HCT116 (cell line): ENCODE data around the gene GASK1A. TPM values are rescaled to one million over a fixed set of nuclear protein-coding genes. Genes with fewer than 3 reads are reported as not detected.

Experiments
- ATAC-seq: fragments of 200-7000 bp; cut with Tn5 transposase; 2 replicates; pipeline ENCODE4 v1.9.1; 2020; ENCODE audit warnings: mild to moderate bottlenecking, moderate library complexity
- BruUV-seq: library from RNA; stranded (reverse); fragments of 400-500 nt; replicated peaks from 2 replicates; lab custom pipeline; 2021; lab: Mats Ljungman, UMichigan
- CTCF ChIA-PET: fragments of 300-600 bp; sonication (Branson Sonifier 250); formaldehyde crosslinking; loops from one replicate; lab custom pipeline; 2021; ENCODE audit warnings: antibody characterized with exemption; lab: Charles Lee
- POLR2A ChIA-PET: fragments of 300-600, 350-600 bp; sonication (Branson Sonifier 250); formaldehyde crosslinking; loops from one replicate; lab custom pipeline; 2021; ENCODE audit warnings: antibody characterized with exemption; lab: Charles Lee
- RAD21 ChIA-PET, 2 experiments: fragments of 300-600 bp; sonication (Branson Sonifier 250); formaldehyde crosslinking; loops; one replicate each; lab custom pipeline; 2023; ENCODE audit warnings: low total read pairs in 2 of 2; ENCODE audit not compliant: uncharacterized antibody in 2 of 2, unreplicated experiment in 2 of 2, low non-redundant PET in 1 of 2; lab: Charles Lee
- DNase-seq: peaks from one replicate; pipeline ENCODE4 v3.0.0-alpha.2; 2010; ENCODE audit warnings: low read depth, low spot score
- H2AFZ ChIP-seq: fragments of 200-600 bp; shearing (Covaris generic), sonication (generic); 2 replicates; pipeline ENCODE4 v1.6.1; 2017; ENCODE audit warnings: low read depth, mixed run types, mixed read lengths, antibody characterized with exemption, low read length; ENCODE audit not compliant: poor library complexity, severe bottlenecking
- H3K27ac ChIP-seq: 2 replicates; pipeline ENCODE4 v1.5.1; 2012; ENCODE audit warnings: low read depth, low read length
- H3K27me3 ChIP-seq: fragments of 200-600 bp; sonication (generic); 2 replicates; pipeline ENCODE4 v1.6.1; 2016; ENCODE audit warnings: mixed run types, low read length, mixed read lengths; ENCODE audit not compliant: insufficient read depth
- H3K36me3 ChIP-seq, 2 experiments: fragments of 200-500 bp in 1 of 2; fragments of 200-600 bp in 1 of 2; sonication (Bioruptor generic) in 1 of 2; sonication (generic) in 1 of 2; 2 replicates each; pipeline versions ENCODE4 v1.5.1 to v1.6.1; 2014 to 2016; ENCODE audit warnings: low read length in 2 of 2, inconsistent platforms in 1 of 2, mixed read lengths in 1 of 2, mixed run types in 1 of 2; ENCODE audit not compliant: insufficient read depth in 2 of 2, control insufficient read depth in 1 of 2
- H3K4me1 ChIP-seq, 2 experiments: fragments of 200-600 bp in 1 of 2; sonication (generic) in 1 of 2; 2 replicates each; pipeline versions ENCODE4 v1.5.1 to v1.6.1; 2012 to 2017; ENCODE audit warnings: low read length in 2 of 2, inconsistent platforms in 1 of 2, mild to moderate bottlenecking in 1 of 2, mixed read lengths in 1 of 2, mixed run types in 1 of 2, moderate library complexity in 1 of 2; ENCODE audit not compliant: insufficient read depth in 2 of 2, control insufficient read depth in 1 of 2
- H3K4me2 ChIP-seq: fragments of 200-600 bp; sonication (generic); 2 replicates; pipeline ENCODE4 v1.6.1; 2017; ENCODE audit warnings: mixed run types, low read length, mixed read lengths
- H3K4me3 ChIP-seq, 2 experiments: fragments of 200-600 bp in 1 of 2; sonication (generic) in 1 of 2; replicated peaks in 1 of 2; 2 replicates each; pipeline ENCODE4 v1.5.1; 2011 to 2016; ENCODE audit warnings: low read length in 2 of 2, control low read depth in 1 of 2, low read depth in 1 of 2, mild to moderate bottlenecking in 1 of 2, mixed read lengths in 1 of 2, mixed run types in 1 of 2
- H3K79me2 ChIP-seq: fragments of 200-600 bp; sonication (generic); 2 replicates; pipeline ENCODE4 v1.6.1; 2017; ENCODE audit warnings: mild to moderate bottlenecking, mixed run types, low read length, moderate library complexity, mixed read lengths; ENCODE audit not compliant: insufficient read depth
- H3K9ac ChIP-seq: fragments of 200-600 bp; sonication (generic); 2 replicates; pipeline ENCODE4 v1.6.1; 2016; ENCODE audit warnings: low read length, mixed read lengths
- H3K9me2 ChIP-seq: fragments of 200-600 bp; sonication (generic), shearing (Covaris generic); 2 replicates; pipeline ENCODE4 v1.6.1; 2017; ENCODE audit warnings: mixed run types, mild to moderate bottlenecking, moderate library complexity; ENCODE audit not compliant: insufficient read depth
- H3K9me3 ChIP-seq, 2 experiments: fragments of 200-500 bp in 1 of 2; fragments of 200-600 bp in 1 of 2; sonication (Bioruptor generic) in 1 of 2; sonication (generic) in 1 of 2; 2 replicates each; pipeline ENCODE4 v1.6.1; 2014 to 2017; ENCODE audit warnings: low read length in 2 of 2, mixed read lengths in 2 of 2, inconsistent platforms in 1 of 2, low read depth in 1 of 2, mild to moderate bottlenecking in 1 of 2, mixed run types in 1 of 2, moderate library complexity in 1 of 2; ENCODE audit not compliant: control insufficient read depth in 1 of 2, insufficient read depth in 1 of 2
- H4K20me1 ChIP-seq: fragments of 200-600 bp; sonication (generic), shearing (Covaris generic); 2 replicates; pipeline ENCODE4 v1.6.1; 2017; ENCODE audit warnings: mixed run types, mild to moderate bottlenecking, moderate library complexity; ENCODE audit not compliant: insufficient read depth
- FOSL1 ChIP-seq: IDR thresholded peaks from 2 replicates; pipeline ENCODE4 v1.6.1; 2012; ENCODE audit warnings: low read depth
- SIN3A ChIP-seq: IDR thresholded peaks from 2 replicates; pipeline ENCODE4 v1.6.1; 2012; ENCODE audit warnings: low read depth
- intact Hi-C: fragments of 100-400 bp; cut with micrococcal nuclease; formaldehyde crosslinking; loops from 2 replicates; pipeline ENCODE4 v1.10.0; 2022
- total RNA-seq: library from RNA; stranded (reverse); gene quantifications from one replicate; pipeline ENCODE4 v1.2.1, GENCODE V29; 2021; ENCODE audit not compliant: unreplicated experiment
- TF ChIP-seq, protein P1 (sequence below): IDR thresholded peaks from 2 replicates; pipeline ENCODE4 v1.6.1; 2012; ENCODE audit warnings: low read depth

The GASK1A gene
- total RNA-seq, 1 experiment from 2014 or later, result 1.0 TPM

DNA sequence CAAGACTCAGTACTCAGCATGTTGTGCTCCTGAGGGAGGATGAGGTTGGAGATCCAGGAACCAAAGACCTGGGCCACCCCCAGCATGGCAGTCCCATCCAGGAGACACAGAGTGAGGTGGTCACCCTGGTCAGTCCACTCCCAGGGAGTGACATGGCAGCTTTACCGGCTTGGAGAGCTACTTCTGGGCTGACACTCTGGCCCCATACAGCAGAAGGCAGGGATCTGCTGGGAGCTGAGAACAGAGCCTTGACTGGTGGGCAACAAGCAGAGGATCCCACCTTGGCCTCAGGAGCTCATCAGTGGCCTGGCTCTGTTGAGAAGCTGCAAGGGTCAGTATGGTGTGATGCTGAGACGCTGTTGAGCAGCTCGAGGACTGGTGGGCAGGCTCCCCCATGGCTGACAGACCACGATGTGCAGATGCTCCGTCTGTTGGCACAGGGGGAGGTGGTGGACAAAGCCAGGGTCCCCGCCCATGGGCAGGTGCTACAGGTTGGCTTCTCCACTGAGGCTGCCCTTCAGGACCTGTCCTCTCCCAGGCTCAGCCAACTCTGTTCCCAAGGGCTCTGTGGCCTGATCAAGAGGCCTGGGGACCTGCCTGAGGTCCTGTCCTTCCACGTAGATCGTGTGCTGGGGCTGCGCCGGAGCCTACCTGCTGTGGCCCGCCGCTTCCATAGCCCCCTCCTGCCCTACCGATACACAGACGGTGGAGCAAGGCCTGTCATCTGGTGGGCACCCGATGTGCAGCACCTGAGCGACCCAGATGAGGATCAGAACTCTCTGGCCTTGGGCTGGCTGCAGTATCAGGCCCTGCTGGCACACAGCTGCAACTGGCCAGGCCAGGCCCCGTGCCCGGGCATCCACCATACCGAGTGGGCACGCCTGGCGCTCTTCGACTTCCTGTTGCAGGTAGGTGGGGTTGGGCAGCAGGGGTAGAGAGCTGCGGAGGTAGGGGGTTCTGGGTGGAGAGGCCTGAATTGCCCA lies 53.8 kb downstream of the GASK1A start:
- H4K20me1 ChIP-seq, result no peaks in the 10 kb centered on the region
- TF ChIP-seq, protein P1, sequence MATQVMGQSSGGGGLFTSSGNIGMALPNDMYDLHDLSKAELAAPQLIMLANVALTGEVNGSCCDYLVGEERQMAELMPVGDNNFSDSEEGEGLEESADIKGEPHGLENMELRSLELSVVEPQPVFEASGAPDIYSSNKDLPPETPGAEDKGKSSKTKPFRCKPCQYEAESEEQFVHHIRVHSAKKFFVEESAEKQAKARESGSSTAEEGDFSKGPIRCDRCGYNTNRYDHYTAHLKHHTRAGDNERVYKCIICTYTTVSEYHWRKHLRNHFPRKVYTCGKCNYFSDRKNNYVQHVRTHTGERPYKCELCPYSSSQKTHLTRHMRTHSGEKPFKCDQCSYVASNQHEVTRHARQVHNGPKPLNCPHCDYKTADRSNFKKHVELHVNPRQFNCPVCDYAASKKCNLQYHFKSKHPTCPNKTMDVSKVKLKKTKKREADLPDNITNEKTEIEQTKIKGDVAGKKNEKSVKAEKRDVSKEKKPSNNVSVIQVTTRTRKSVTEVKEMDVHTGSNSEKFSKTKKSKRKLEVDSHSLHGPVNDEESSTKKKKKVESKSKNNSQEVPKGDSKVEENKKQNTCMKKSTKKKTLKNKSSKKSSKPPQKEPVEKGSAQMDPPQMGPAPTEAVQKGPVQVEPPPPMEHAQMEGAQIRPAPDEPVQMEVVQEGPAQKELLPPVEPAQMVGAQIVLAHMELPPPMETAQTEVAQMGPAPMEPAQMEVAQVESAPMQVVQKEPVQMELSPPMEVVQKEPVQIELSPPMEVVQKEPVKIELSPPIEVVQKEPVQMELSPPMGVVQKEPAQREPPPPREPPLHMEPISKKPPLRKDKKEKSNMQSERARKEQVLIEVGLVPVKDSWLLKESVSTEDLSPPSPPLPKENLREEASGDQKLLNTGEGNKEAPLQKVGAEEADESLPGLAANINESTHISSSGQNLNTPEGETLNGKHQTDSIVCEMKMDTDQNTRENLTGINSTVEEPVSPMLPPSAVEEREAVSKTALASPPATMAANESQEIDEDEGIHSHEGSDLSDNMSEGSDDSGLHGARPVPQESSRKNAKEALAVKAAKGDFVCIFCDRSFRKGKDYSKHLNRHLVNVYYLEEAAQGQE, result no peak
- no peak for TF ChIP-seq FOSL1
- no peak for TF ChIP-seq SIN3A
- TF ChIP-seq, all 23 proteins: peak for 0
- ATAC-seq, result no peak
- Histone ChIP-seq H3K27me3 (no peaks in the 10 kb centered on the region; the same call in 1 of the 2 replicates), H3K4me1 (peaks cover 0 to 6% of the 10 kb centered on the region in 2 experiments; a peak in 1 of 4 replicates), H3K4me2 (no peak overlapping the region), H3K36me3 (no peaks in the 10 kb centered on the region), H3K79me2 (no peaks in the 10 kb centered on the region), H3K4me3 (no peak overlapping the region), H3K9ac (no peak overlapping the region), H3K9me2 (no peaks in the 10 kb centered on the region), H3K27ac (no peak overlapping the region), H3K9me3 (no peaks in the 10 kb centered on the region), H2AFZ (no peak overlapping the region)
- DNase-seq, result no peak
- ChIA-PET RAD21 (no interaction called here), CTCF (no interaction called here), POLR2A (no interaction called here)
- intact Hi-C loops, result no loop called here
- no TSS peak for BruUV-seq
